NCI-H510A (cell line): Measurements from ENCODE around the gene SH3GL2.

Experiments used
- DNase-seq: peaks from one replicate; lab custom pipeline; 2025; lab: John Stamatoyannopoulos, UW

SH3GL2 gene

DNA sequence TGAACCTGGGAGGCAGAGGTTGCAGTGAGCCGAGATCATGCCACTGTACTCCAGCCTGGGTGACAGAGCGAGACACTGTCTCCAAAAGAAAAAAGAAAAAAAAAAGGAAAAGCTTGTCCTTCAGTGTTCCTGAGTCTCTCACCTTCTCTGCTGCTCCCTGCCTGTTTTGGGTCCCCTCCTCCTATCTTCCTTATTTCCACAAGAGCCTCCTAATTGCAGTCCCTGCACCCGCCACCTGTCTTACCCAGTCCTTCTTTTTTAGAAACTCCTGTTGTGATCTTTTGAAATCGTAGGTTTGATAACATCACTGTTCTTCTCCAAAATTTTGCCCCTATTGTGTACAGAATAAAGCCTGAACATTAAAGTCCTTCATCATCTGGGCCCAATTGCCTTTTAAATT, 234.9 kb downstream of the SH3GL2 start:
- DNase-seq: no peak

- no peak for DNase-seq
Observed at GRCh38 chr9:17816431-17817027, 237.7 kb downstream of the SH3GL2 start.

DNA sequence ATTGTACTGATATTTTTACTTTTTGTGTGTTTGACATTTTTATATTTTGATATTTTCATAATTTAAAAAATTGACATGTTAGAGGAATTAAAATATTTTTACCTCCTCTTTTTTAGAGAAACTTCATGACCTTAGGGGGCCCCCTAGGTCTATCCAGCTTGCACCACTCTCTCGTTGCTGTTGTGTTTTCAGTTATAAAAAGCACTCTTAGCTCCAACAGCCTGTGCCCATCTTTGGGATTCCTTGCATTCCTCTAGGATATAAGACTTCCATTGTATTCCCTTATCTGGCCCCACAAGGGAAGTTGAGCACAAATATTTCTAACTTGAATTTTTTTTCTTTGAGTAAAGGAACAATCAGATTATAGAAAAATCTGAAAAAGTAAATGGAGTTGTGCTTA, 245.3 kb downstream of the SH3GL2 start:
- no peak for DNase-seq

DNA sequence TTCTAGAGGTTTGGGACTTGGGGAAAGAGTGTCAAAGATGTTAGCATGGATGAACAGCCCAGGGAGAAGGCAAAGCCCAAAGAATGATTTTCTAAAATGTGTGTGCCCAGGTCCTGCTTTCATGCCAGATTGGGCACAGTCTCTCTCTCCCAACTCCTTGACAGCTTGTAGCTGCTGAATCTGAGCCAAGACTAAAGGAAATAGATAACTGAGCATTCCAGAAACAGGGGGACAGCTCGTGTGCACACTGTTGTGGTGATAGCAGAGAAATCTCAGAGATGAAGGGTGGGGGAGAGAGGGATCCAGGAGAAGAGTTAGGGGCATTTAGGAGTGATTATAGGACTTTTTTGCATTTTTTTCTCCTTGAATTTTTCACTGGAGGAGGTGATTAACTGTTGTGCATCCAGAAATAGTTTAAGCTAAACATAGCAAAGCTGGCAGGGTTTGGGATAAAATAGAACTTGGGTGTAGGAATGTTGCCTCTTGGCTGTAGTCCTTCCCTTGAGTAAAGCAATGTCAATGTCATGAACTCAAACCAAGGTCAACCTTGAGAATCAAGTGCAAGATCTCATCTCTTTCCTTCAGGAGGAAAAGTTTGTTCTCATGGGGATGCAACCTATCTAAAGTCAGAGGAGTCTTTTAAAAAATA, 245.9 kb downstream of the SH3GL2 start:
- no peak for DNase-seq

GRCh38 chr9:17825265-17825659, 246.4 kb downstream of the SH3GL2 start:
- DNase-seq: no peak

- no peak for DNase-seq
Observed at GRCh38 chr9:17829064-17829463, 250.2 kb downstream of the SH3GL2 start.

DNA sequence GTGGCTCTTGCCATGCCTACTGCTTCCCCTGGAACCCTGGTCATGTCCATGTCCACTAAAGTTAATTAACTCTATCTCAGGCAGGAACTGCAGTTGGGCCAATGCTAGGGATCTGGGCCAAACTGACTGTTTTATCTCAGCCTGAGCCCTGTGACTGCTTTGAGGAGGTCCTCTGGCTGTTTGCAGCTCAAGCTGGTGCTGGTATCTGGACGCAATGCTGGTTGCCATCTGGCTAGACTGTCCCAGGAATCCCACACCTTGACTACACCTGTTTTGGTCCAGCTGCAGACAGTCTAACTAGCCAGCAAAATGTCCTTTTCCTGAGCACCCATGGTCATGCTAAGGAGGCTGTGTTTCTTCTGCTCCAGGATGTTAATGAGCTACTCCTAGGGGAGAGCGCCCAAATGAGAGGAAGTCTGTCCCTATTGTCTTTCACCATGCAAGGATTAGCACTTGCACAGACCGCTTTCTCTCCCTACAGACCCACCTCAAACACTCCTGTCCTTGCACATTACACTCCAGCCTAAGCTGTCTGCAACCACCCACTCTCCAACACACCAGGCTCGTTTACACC, 251.0 kb downstream of the SH3GL2 start:
- no peak for DNase-seq

- DNase-seq: no peak
Observed at GRCh38 chr9:17832812-17833211, 253.9 kb downstream of the SH3GL2 start.

- no peak for DNase-seq
Observed at GRCh38 chr9:17833846-17834245, 255.0 kb downstream of the SH3GL2 start.

DNA sequence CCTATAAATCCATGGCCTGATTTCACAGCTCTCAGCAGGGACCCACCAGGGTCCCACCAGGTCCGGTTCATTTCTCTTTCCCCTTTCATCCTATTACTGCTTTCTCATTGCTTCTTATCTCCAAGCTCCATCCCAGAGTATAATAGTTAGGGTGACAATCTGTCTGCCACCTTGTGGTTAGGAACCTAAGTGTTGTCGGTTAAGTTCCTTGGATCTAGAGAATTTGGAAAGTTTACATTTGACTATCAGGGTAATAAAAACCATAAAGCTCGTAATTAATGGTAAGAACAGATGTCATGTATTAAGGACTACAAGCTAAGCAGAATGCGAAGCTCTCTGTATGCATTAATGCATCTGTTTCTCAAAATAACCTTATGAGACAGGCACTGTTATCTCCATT, 259.1 kb downstream of the SH3GL2 start:
- no peak for DNase-seq

DNA sequence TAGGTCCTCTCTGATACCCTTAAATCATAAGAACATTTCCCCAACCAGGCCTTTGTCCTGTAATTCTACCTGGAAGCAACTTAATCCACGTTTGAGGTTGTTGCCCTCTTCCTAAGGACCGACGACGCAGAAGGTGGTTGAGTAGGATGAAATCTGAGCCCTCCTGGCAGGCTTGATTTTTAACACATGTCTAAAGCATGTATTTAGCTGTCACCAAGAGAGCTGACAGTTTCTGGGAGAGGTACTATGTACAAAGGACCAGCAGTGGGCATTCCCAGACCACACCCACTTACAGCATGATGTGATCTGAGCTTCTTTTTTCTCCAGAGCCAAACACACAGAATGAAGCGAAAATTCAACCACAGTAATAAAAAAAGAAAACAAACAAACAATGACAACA, 260.9 kb downstream of the SH3GL2 start:
- DNase-seq: no peak

GRCh38 chr9:17843236-17843635, 264.4 kb downstream of the SH3GL2 start:
- DNase-seq: no peak
